Measurements from ENCODE around the gene MRAS. TPM values are rescaled to one million over a fixed set of nuclear protein-coding genes. Genes with fewer than 3 reads are reported as not detected.

MRAS gene
- polyA plus RNA-seq, 1 donor from 2014 or later: 52.8 TPM

DNA sequence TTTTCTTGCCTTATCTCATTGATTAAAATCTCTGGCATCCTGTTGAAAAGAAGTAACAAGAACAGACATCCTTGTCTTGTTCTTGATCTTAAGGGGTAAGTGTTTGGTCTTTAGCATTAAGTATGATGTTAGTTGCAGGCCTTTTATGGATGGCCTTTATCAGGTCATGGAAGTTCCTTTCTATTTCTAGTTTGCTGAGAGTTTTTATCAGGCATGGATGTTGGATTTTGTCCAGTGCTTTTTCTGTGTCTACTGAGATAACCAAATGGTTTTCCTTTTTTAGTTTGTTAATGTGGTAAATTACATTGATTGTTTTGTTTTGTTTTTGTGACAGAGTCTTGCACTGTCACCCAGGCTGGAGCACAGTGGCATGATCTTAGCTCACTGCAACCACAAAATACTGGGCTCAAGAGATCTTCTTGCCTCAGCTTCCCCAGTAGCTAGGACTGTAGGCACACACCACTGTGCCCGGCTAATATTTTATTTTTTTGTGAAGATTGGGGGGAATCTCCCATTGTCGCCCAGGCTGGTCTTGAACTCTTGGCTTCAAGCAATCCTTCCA lies 26.3 kb downstream of the MRAS start:
- Histone ChIP-seq H3K27ac (ENCODE audit: low read length) (no peak overlapping the region), H4K20me1 (ENCODE audit: insufficient read depth) (no peaks in the 10 kb centered on the region), H2AFZ (ENCODE audit: low read depth, low read length) (no peak overlapping the region), H3K9ac (ENCODE audit: low read length) (no peak overlapping the region), H3K4me3 (ENCODE audit: low read length) (no peak overlapping the region), H3K9me3 (ENCODE audit: low read length) (no peaks in the 10 kb centered on the region), H3K4me2 (ENCODE audit: low read length) (no peak overlapping the region), H3K27me3 (ENCODE audit: insufficient read depth, low read depth, low read length) (no peaks in the 10 kb centered on the region), H3F3A (ENCODE audit: insufficient read depth, low read length, poor library complexity, severe bottlenecking) (no peaks in the 10 kb centered on the region), H3K36me3 (ENCODE audit: insufficient read depth, low read length) (peaks cover 6% of the 10 kb centered on the region), H3K79me2 (replicated peaks; ENCODE audit: insufficient read depth, low read length) (no peaks in the 10 kb centered on the region), H3K9me2 (ENCODE audit: insufficient read depth, low read length) (no peaks in the 10 kb centered on the region)
- TF ChIP-seq MXI1 (conservative IDR thresholded peaks at IDR 0.05; ENCODE audit: poor library complexity, severe bottlenecking): no peak
- no peak for TF ChIP-seq RAD21 (conservative IDR thresholded peaks at IDR 0.05)
- no peak for TF ChIP-seq POLR2AphosphoS5 (IDR thresholded peaks at IDR 0.05)

DNA sequence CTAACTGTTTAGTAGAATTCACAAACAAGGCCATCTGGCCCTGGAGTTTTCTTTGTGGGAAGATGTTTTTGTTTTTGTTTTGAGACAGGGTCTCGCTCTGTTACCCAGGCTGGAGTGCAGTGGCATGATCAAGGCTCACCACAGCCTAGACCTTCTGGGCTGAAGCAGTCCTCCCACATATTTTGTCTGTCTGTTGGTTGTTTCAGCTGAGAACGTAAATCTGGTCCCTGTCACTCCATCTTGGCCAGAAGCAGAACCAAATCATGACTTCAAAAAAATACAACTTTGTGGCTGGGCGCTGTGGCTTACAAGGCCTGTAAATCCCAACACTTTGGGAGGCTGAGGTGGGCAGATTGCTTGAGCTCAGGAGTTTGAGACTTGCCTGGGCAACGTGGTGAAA lies 27.1 kb downstream of the MRAS start:
- Histone ChIP-seq H3K4me2 (ENCODE audit: low read length) (no peak overlapping the region), H3K9me2 (ENCODE audit: insufficient read depth, low read length) (no peaks in the 10 kb centered on the region), H2AFZ (ENCODE audit: low read depth, low read length) (no peak overlapping the region), H3K9ac (ENCODE audit: low read length) (no peak overlapping the region), H3K27me3 (ENCODE audit: insufficient read depth, low read depth, low read length) (no peaks in the 10 kb centered on the region), H3F3A (ENCODE audit: insufficient read depth, low read length, poor library complexity, severe bottlenecking) (no peaks in the 10 kb centered on the region), H4K20me1 (ENCODE audit: insufficient read depth) (no peaks in the 10 kb centered on the region), H3K9me3 (ENCODE audit: low read length) (no peaks in the 10 kb centered on the region), H3K79me2 (replicated peaks; ENCODE audit: insufficient read depth, low read length) (no peaks in the 10 kb centered on the region), H3K27ac (ENCODE audit: low read length) (no peak overlapping the region), H3K36me3 (ENCODE audit: insufficient read depth, low read length) (peaks cover 6% of the 10 kb centered on the region), H3K4me3 (ENCODE audit: low read length) (no peak overlapping the region)
- TF ChIP-seq, protein P1, sequence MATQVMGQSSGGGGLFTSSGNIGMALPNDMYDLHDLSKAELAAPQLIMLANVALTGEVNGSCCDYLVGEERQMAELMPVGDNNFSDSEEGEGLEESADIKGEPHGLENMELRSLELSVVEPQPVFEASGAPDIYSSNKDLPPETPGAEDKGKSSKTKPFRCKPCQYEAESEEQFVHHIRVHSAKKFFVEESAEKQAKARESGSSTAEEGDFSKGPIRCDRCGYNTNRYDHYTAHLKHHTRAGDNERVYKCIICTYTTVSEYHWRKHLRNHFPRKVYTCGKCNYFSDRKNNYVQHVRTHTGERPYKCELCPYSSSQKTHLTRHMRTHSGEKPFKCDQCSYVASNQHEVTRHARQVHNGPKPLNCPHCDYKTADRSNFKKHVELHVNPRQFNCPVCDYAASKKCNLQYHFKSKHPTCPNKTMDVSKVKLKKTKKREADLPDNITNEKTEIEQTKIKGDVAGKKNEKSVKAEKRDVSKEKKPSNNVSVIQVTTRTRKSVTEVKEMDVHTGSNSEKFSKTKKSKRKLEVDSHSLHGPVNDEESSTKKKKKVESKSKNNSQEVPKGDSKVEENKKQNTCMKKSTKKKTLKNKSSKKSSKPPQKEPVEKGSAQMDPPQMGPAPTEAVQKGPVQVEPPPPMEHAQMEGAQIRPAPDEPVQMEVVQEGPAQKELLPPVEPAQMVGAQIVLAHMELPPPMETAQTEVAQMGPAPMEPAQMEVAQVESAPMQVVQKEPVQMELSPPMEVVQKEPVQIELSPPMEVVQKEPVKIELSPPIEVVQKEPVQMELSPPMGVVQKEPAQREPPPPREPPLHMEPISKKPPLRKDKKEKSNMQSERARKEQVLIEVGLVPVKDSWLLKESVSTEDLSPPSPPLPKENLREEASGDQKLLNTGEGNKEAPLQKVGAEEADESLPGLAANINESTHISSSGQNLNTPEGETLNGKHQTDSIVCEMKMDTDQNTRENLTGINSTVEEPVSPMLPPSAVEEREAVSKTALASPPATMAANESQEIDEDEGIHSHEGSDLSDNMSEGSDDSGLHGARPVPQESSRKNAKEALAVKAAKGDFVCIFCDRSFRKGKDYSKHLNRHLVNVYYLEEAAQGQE (IDR thresholded peaks at IDR 0.05; ENCODE audit: borderline replicate concordance): no peak
- no peak for TF ChIP-seq POLR2AphosphoS5 (IDR thresholded peaks at IDR 0.05)
- TF ChIP-seq EP300 (conservative IDR thresholded peaks at IDR 0.05; ENCODE audit: poor library complexity, severe bottlenecking): no peak
- TF ChIP-seq SMC3 (conservative IDR thresholded peaks at IDR 0.05; ENCODE audit: poor library complexity): no peak
- TF ChIP-seq RAD21 (conservative IDR thresholded peaks at IDR 0.05): no peak
- no peak for TF ChIP-seq EZH2 (IDR thresholded peaks at IDR 0.05; ENCODE audit: borderline replicate concordance, insufficient read depth, low read length, poor library complexity, severe bottlenecking)
- TF ChIP-seq, protein P2, sequence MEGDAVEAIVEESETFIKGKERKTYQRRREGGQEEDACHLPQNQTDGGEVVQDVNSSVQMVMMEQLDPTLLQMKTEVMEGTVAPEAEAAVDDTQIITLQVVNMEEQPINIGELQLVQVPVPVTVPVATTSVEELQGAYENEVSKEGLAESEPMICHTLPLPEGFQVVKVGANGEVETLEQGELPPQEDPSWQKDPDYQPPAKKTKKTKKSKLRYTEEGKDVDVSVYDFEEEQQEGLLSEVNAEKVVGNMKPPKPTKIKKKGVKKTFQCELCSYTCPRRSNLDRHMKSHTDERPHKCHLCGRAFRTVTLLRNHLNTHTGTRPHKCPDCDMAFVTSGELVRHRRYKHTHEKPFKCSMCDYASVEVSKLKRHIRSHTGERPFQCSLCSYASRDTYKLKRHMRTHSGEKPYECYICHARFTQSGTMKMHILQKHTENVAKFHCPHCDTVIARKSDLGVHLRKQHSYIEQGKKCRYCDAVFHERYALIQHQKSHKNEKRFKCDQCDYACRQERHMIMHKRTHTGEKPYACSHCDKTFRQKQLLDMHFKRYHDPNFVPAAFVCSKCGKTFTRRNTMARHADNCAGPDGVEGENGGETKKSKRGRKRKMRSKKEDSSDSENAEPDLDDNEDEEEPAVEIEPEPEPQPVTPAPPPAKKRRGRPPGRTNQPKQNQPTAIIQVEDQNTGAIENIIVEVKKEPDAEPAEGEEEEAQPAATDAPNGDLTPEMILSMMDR (IDR thresholded peaks at IDR 0.05; ENCODE audit: poor library complexity, severe bottlenecking): no peak

DNA sequence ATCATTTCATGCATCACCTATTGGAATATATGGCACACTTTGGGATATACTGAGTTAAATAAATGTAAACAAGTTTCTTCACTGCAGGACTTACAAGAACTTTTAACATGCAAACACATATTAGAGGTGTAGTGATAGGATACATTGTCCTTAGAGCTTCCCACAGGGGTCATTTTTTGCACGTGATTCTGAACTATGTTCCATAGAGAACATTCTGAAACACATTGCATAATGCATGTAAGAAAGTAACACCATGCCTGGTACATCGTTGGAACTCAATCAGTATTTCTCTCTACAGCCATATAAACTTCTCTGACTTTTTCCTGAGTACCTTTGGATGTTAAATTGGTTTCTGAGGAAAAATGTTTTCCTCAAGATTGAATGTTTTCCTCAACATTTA lies 28.3 kb downstream of the MRAS start:
- no peak overlapping the region for H2AFZ ChIP-seq (ENCODE audit: low read depth, low read length)
- H3K9me2 ChIP-seq (ENCODE audit: insufficient read depth, low read length): no peaks in the 10 kb centered on the region
- H3K79me2 ChIP-seq (replicated peaks; ENCODE audit: insufficient read depth, low read length): no peaks in the 10 kb centered on the region
- H3K27ac ChIP-seq (ENCODE audit: low read length): no peak overlapping the region
- H3K27me3 ChIP-seq (ENCODE audit: insufficient read depth, low read depth, low read length): no peaks in the 10 kb centered on the region
- TF ChIP-seq SMC3 (conservative IDR thresholded peaks at IDR 0.05; ENCODE audit: poor library complexity) (no peak), TAF1 (IDR thresholded peaks at IDR 0.05; ENCODE audit: low read depth) (no peak), EZH2 (IDR thresholded peaks at IDR 0.05; ENCODE audit: borderline replicate concordance, insufficient read depth, low read length, poor library complexity, severe bottlenecking) (no peak), EP300 (conservative IDR thresholded peaks at IDR 0.05; ENCODE audit: poor library complexity, severe bottlenecking) (no peak), MXI1 (conservative IDR thresholded peaks at IDR 0.05; ENCODE audit: poor library complexity, severe bottlenecking) (no peak), RAD21 (conservative IDR thresholded peaks at IDR 0.05) (no peak)
- TF ChIP-seq, protein P1 (IDR thresholded peaks at IDR 0.05; ENCODE audit: borderline replicate concordance): no peak
- TF ChIP-seq, protein P2 (IDR thresholded peaks at IDR 0.05; ENCODE audit: poor library complexity, severe bottlenecking): no peak
- H3K4me2 ChIP-seq (ENCODE audit: low read length): no peak overlapping the region
- no peak overlapping the region for H3K4me3 ChIP-seq (ENCODE audit: low read length)
- peaks cover 6% of the 10 kb centered on the region for H3K36me3 ChIP-seq (ENCODE audit: insufficient read depth, low read length)
- H4K20me1 ChIP-seq (ENCODE audit: insufficient read depth): no peaks in the 10 kb centered on the region
- no peaks in the 10 kb centered on the region for H3F3A ChIP-seq (ENCODE audit: insufficient read depth, low read length, poor library complexity, severe bottlenecking)
- no peaks in the 10 kb centered on the region for H3K9me3 ChIP-seq (ENCODE audit: low read length)
- no peak overlapping the region for H3K9ac ChIP-seq (ENCODE audit: low read length)
